ENCODE results near the gene SPCS1.
"Not testable (repeated sequence)": the region's sequence is repeated elsewhere in the genome, so short reads cannot be mapped to it uniquely, and the experiment has no call there.

SPCS1 gene

GRCh38 chr3:52705688-52706686, at the start of gene SPCS1, which contains the start of gene GLT8D1:
TSS of gene SPCS1 (plus strand) at chr3:52706106. CDS start at chr3:52706247, 141 bp downstream.
TSS of gene GLT8D1 (minus strand) at chr3:52705791. CDS start at chr3:52700460, 5,331 bp downstream.
- peak; percentile 87 for DNase-seq (ENCODE audit: low spot score)

- DNase-seq (ENCODE audit: low spot score): no peak
These were observed 45.9 kb upstream of the SPCS1 start for GRCh38 chr3:52660046-52660445.

- DNase-seq (ENCODE audit: low spot score): no peak
These were observed 42.8 kb upstream of the SPCS1 start for GRCh38 chr3:52663098-52663497.

GRCh38 chr3:52670621-52671521, 35.0 kb upstream of the SPCS1 start:
- DNase-seq (ENCODE audit: low spot score): peak; percentile 93

- DNase-seq (ENCODE audit: low spot score): no peak
These were observed 34.2 kb upstream of the SPCS1 start for GRCh38 chr3:52671676-52672075.

GRCh38 chr3:52676201-52676600, 29.7 kb upstream of the SPCS1 start:
- not testable (repeated sequence) for DNase-seq (ENCODE audit: low spot score)

- DNase-seq (ENCODE audit: low spot score): no peak
These were observed 27.4 kb upstream of the SPCS1 start for GRCh38 chr3:52678265-52679198.

GRCh38 chr3:52679199-52679538, 26.7 kb upstream of the SPCS1 start:
- no peak for DNase-seq (ENCODE audit: low spot score)

GRCh38 chr3:52679811-52680210, 26.1 kb upstream of the SPCS1 start:
- DNase-seq (ENCODE audit: low spot score): no peak

- DNase-seq (ENCODE audit: low spot score): no peak
These were observed 24.3 kb upstream of the SPCS1 start for GRCh38 chr3:52681596-52681995.

GRCh38 chr3:52682016-52682415, 23.9 kb upstream of the SPCS1 start:
- DNase-seq (ENCODE audit: low spot score): peak; percentile 32

GRCh38 chr3:52683611-52684010, 22.3 kb upstream of the SPCS1 start:
- DNase-seq (ENCODE audit: low spot score): no peak

- DNase-seq (ENCODE audit: low spot score): no peak
These were observed 21.7 kb upstream of the SPCS1 start for GRCh38 chr3:52684184-52684583.

- peak; percentile 60 for DNase-seq (ENCODE audit: low spot score)
These were observed 20.6 kb upstream of the SPCS1 start for GRCh38 chr3:52685285-52685708.

GRCh38 chr3:52685709-52686691, 19.9 kb upstream of the SPCS1 start, which contains the start of the genes GNL3 and PBRM1:
TSS of gene GNL3 (plus strand) at chr3:52686032. CDS start at chr3:52686093, 61 bp downstream.
TSS of gene PBRM1 (minus strand) at chr3:52685913.
- DNase-seq (ENCODE audit: low spot score): peak; percentile 92

GRCh38 chr3:52688266-52688665, 17.6 kb upstream of the SPCS1 start:
- no peak for DNase-seq (ENCODE audit: low spot score)

GRCh38 chr3:52689151-52689550, 16.8 kb upstream of the SPCS1 start:
- no peak for DNase-seq (ENCODE audit: low spot score)

- no peak for DNase-seq (ENCODE audit: low spot score)
These were observed 15.3 kb upstream of the SPCS1 start for GRCh38 chr3:52690560-52690959.

GRCh38 chr3:52693071-52693470, 12.8 kb upstream of the SPCS1 start:
- no peak for DNase-seq (ENCODE audit: low spot score)

Measured in kidney capillary endothelial cell (primary cell).